Subcutaneous abdominal adipose tissue (tissue), 5 donors: ENCODE data around the gene MMP15.
"Not testable (repeated sequence)": the region's sequence is repeated elsewhere in the genome, so short reads cannot be mapped to it uniquely, and the experiment has no call there.

Source experiments
- H3K27ac ChIP-seq: one replicate; pipeline ENCODE4 v1.7.0; 2013; ENCODE audit warnings: low read depth, mild to moderate bottlenecking, inconsistent platforms, low read length, moderate library complexity
- H3K27me3 ChIP-seq, 5 donors: one replicate each; pipeline ENCODE4 v1.7.0; 2013; ENCODE audit warnings: low read length in 5 of 5, inconsistent platforms in 1 of 5; ENCODE audit not compliant: control insufficient read depth in 5 of 5, insufficient read depth in 4 of 5
- H3K36me3 ChIP-seq, 5 donors: one replicate each; pipeline ENCODE4 v1.7.0; 2013; ENCODE audit warnings: low read length in 5 of 5; ENCODE audit not compliant: control insufficient read depth in 5 of 5, insufficient read depth in 5 of 5
- H3K4me1 ChIP-seq, 5 donors: one replicate each; pipeline ENCODE4 v1.7.0; 2013; ENCODE audit warnings: low read length in 5 of 5, mild to moderate bottlenecking in 3 of 5, moderate library complexity in 1 of 5; ENCODE audit not compliant: control insufficient read depth in 5 of 5, insufficient read depth in 5 of 5
- H3K4me3 ChIP-seq, 5 donors: one replicate each; pipeline ENCODE4 v1.7.0; 2013; ENCODE audit warnings: low read length in 5 of 5, low read depth in 1 of 5
- H3K9ac ChIP-seq, 5 donors: one replicate each; pipeline ENCODE4 v1.7.0; 2013; ENCODE audit warnings: low read length in 5 of 5, mild to moderate bottlenecking in 4 of 5, moderate library complexity in 3 of 5
- H3K9me3 ChIP-seq, 5 donors: one replicate each; pipeline ENCODE4 v1.7.0; 2013; ENCODE audit warnings: low read length in 5 of 5; ENCODE audit not compliant: control insufficient read depth in 5 of 5
- donor health status: healthy.
- donor health status: healthy.
- donor health status: healthy.
- donor health status: healthy.
- donor health status: healthy.

The MMP15 gene

GRCh38 chr16:58085171-58085570, 59.6 kb downstream of the MMP15 start:
- Histone ChIP-seq H3K27me3 (no peaks in the 10 kb centered on the region), H3K9me3 (no peaks in the 10 kb centered on the region), H3K9ac (no peak overlapping the region), H3K4me3 (no peak overlapping the region), H3K36me3 (no peaks in the 10 kb centered on the region), H3K4me1 (peaks cover 0 to 31% (median 10%) of the 10 kb centered on the region in 5 donors), H3K27ac (no peak overlapping the region)

- Histone ChIP-seq H3K27me3 (no peaks in the 10 kb centered on the region), H3K4me1 (peaks cover 0 to 27% (median 10%) of the 10 kb centered on the region in 5 donors), H3K36me3 (no peaks in the 10 kb centered on the region), H3K4me3 (no peak overlapping the region), H3K27ac (no peak overlapping the region), H3K9ac (no peak overlapping the region), H3K9me3 (no peaks in the 10 kb centered on the region)
Observed at GRCh38 chr16:58085584-58086251, 60.2 kb downstream of the MMP15 start.

- Histone ChIP-seq H3K36me3 (no peaks in the 10 kb centered on the region), H3K27ac (no peak overlapping the region), H3K9me3 (no peaks in the 10 kb centered on the region), H3K4me1 (peaks cover 0 to 18% (median 4%) of the 10 kb centered on the region in 5 donors), H3K9ac (no peak overlapping the region), H3K27me3 (no peaks in the 10 kb centered on the region), H3K4me3 (no peak overlapping the region)
Observed at GRCh38 chr16:58086381-58087208, 61.0 kb downstream of the MMP15 start.

GRCh38 chr16:58087209-58087913, 61.8 kb downstream of the MMP15 start:
- Histone ChIP-seq H3K27me3 (no peaks in the 10 kb centered on the region), H3K27ac (no peak overlapping the region), H3K4me1 (peaks cover 0 to 13% (median 0%) of the 10 kb centered on the region in 5 donors), H3K36me3 (no peaks in the 10 kb centered on the region), H3K9me3 (no peaks in the 10 kb centered on the region), H3K4me3 (no peak overlapping the region), H3K9ac (no peak overlapping the region)

GRCh38 chr16:58088091-58088490, 62.5 kb downstream of the MMP15 start:
- H3K27ac ChIP-seq = no peak overlapping the region

GRCh38 chr16:58090396-58090795, 64.8 kb downstream of the MMP15 start:
- peaks cover 0 to 18% (median 0%) of the 10 kb centered on the region in 5 donors for H3K4me1 ChIP-seq
- not testable (repeated sequence) for H3K27me3 ChIP-seq, H3K9me3 ChIP-seq, H3K4me3 ChIP-seq, H3K27ac ChIP-seq, H3K9ac ChIP-seq, H3K36me3 ChIP-seq

More at GRCh38 chr16:58088091-58088490, 62.5 kb downstream of the MMP15 start:
- Histone ChIP-seq H3K4me3 (no peak overlapping the region), H3K9ac (no peak overlapping the region), H3K36me3 (no peaks in the 10 kb centered on the region), H3K27me3 (no peaks in the 10 kb centered on the region), H3K9me3 (no peaks in the 10 kb centered on the region), H3K4me1 (peaks cover 0 to 11% (median 0%) of the 10 kb centered on the region in 5 donors)

GRCh38 chr16:58094026-58094425, 68.5 kb downstream of the MMP15 start:
- Histone ChIP-seq H3K9me3 (no peaks in the 10 kb centered on the region), H3K36me3 (no peaks in the 10 kb centered on the region), H3K4me3 (no peak overlapping the region), H3K4me1 (peaks cover 0 to 27% (median 13%) of the 10 kb centered on the region in 5 donors), H3K27ac (no peak overlapping the region), H3K27me3 (no peaks in the 10 kb centered on the region), H3K9ac (no peak overlapping the region)

- Histone ChIP-seq H3K36me3 (no peaks in the 10 kb centered on the region), H3K27me3 (no peaks in the 10 kb centered on the region), H3K4me3 (no peak overlapping the region), H3K9me3 (no peaks in the 10 kb centered on the region), H3K27ac (no peak overlapping the region), H3K9ac (no peak overlapping the region), H3K4me1 (peaks cover 0 to 27% (median 13%) of the 10 kb centered on the region in 5 donors)
Observed at GRCh38 chr16:58094791-58095574, 69.4 kb downstream of the MMP15 start.

- not testable (repeated sequence) for H3K9ac ChIP-seq, H3K27ac ChIP-seq, H3K36me3 ChIP-seq, H3K27me3 ChIP-seq, H3K9me3 ChIP-seq, H3K4me3 ChIP-seq
- H3K4me1 ChIP-seq = peaks cover 0 to 27% (median 13%) of the 10 kb centered on the region in 5 donors
Observed at GRCh38 chr16:58095575-58095960, 70.0 kb downstream of the MMP15 start.
